ENCODE measurements around the gene METAP1. TPM values are rescaled to one million over a fixed set of nuclear protein-coding genes. Genes with fewer than 3 reads are reported as not detected.

Gene METAP1
- total and polyA plus RNA-seq, 8 donors, result 11.4 to 20.8 (median 16.5) TPM

GRCh38 chr4:99029018-99029735, 33.7 kb downstream of the METAP1 start:
- no peak for TF ChIP-seq CTCF (IDR thresholded peaks at IDR 0.05)
- H3K4me3 ChIP-seq, result no peak overlapping the region
- FAIRE-seq (no peak), ATAC-seq (no peak), DNase-seq (no peak)
- WGBS, 2 donors, result 0 to 80% methylated on average over 1 of the region's 1 CpG
- intact Hi-C loops (cut with DNase I), result no loop called here
- peaks cover 9 to 13% (median 11%) of the 10 kb centered on the region in 3 donors for H3K4me1 ChIP-seq
- H3K36me3 ChIP-seq, result no peaks in the 10 kb centered on the region
- no peaks in the 10 kb centered on the region for H3K9me3 ChIP-seq
- H3K27me3 ChIP-seq, result no peaks in the 10 kb centered on the region
- H3K27ac ChIP-seq, result no peak overlapping the region

- H3K27ac ChIP-seq, result no peak overlapping the region
- no peak overlapping the region for H3K4me3 ChIP-seq
- no peaks in the 10 kb centered on the region for H3K36me3 ChIP-seq
- DNase-seq (no peak), ATAC-seq (no peak), FAIRE-seq (no peak)
- H3K4me1 ChIP-seq, result peaks cover 9 to 13% (median 9%) of the 10 kb centered on the region in 3 donors
- intact Hi-C loops (cut with DNase I), result no loop called here
- 85 to 88% methylated on average over 3 of the region's 3 CpGs for WGBS, 2 donors
- H3K9me3 ChIP-seq, result no peaks in the 10 kb centered on the region
- no peaks in the 10 kb centered on the region for H3K27me3 ChIP-seq
- no peak for TF ChIP-seq CTCF (IDR thresholded peaks at IDR 0.05)
Observed at GRCh38 chr4:99029852-99030251, 34.3 kb downstream of the METAP1 start.

- FAIRE-seq, result no peak
- WGBS, 2 donors, result 98% methylated on average over 4 of the region's 4 CpGs
Observed at GRCh38 chr4:99033956-99034355, 38.4 kb downstream of the METAP1 start.

GRCh38 chr4:99038213-99038612, 42.7 kb downstream of the METAP1 start:
- no peak for ATAC-seq
- H3K9me3 ChIP-seq, result no peaks in the 10 kb centered on the region
- no peaks in the 10 kb centered on the region for H3K4me1 ChIP-seq
- no peaks in the 10 kb centered on the region for H3K27me3 ChIP-seq
- DNase-seq, result no peak
- intact Hi-C loops (cut with DNase I), result no loop called here
- FAIRE-seq, result peak; percentile 60
- H3K4me3 ChIP-seq, result no peak overlapping the region
- no peak overlapping the region for H3K27ac ChIP-seq
- H3K36me3 ChIP-seq, result no peaks in the 10 kb centered on the region
- 100% methylated on average over 1 of the region's 1 CpG for WGBS, 2 donors
- no peak for TF ChIP-seq CTCF (IDR thresholded peaks at IDR 0.05)

More at GRCh38 chr4:99033956-99034355, 38.4 kb downstream of the METAP1 start:
- TF ChIP-seq CTCF (IDR thresholded peaks at IDR 0.05), result no peak
- H3K4me3 ChIP-seq, result no peak overlapping the region
- DNase-seq (no peak), ATAC-seq (no peak)
- H3K36me3 ChIP-seq, result no peaks in the 10 kb centered on the region
- no peaks in the 10 kb centered on the region for H3K4me1 ChIP-seq
- intact Hi-C loops (cut with DNase I), result no loop called here
- no peak overlapping the region for H3K27ac ChIP-seq
- no peaks in the 10 kb centered on the region for H3K9me3 ChIP-seq
- H3K27me3 ChIP-seq, result no peaks in the 10 kb centered on the region

GRCh38 chr4:99043346-99043745, 47.8 kb downstream of the METAP1 start:
- H3K27me3 ChIP-seq, result no peaks in the 10 kb centered on the region
- no peak for TF ChIP-seq CTCF (IDR thresholded peaks at IDR 0.05)
- H3K9me3 ChIP-seq, result no peaks in the 10 kb centered on the region
- no peak overlapping the region for H3K4me3 ChIP-seq
- WGBS, 2 donors, result 55 to 70% methylated on average over 2 of the region's 2 CpGs
- FAIRE-seq (no peak), ATAC-seq (no peak), DNase-seq (no peak)
- H3K27ac ChIP-seq, result no peak overlapping the region
- intact Hi-C loops (cut with DNase I), result no loop called here
- no peaks in the 10 kb centered on the region for H3K36me3 ChIP-seq
- H3K4me1 ChIP-seq, result no peaks in the 10 kb centered on the region
